Thyroid gland (tissue), 4 donors: ENCODE results near the gene PTGR1.

Experiments used
- POLR2A ChIP-seq, 2 donors: fragments of 450-650 bp; IDR thresholded peaks; one replicate each; pipeline ENCODE4 v1.6.1; 2017; ENCODE audit warnings: antibody characterized with exemption in 2 of 2, mild to moderate bottlenecking in 2 of 2, moderate library complexity in 1 of 2
- TF ChIP-seq, protein P1 (sequence below), 6 experiments: fragments of 200-600 bp in 3 of 6; fragments of 450-650 bp in 3 of 6; sonication (generic) in 3 of 6; IDR thresholded peaks; one replicate each; pipeline ENCODE4 v1.5.1; 2016 to 2019; ENCODE audit warnings: antibody characterized with exemption in 6 of 6, mild to moderate bottlenecking in 2 of 6, inconsistent platforms in 1 of 6, moderate library complexity in 1 of 6

GRCh38 chr9:111588846-111589245 is 10.6 kb downstream of the PTGR1 start:
- TF ChIP-seq, protein P1, sequence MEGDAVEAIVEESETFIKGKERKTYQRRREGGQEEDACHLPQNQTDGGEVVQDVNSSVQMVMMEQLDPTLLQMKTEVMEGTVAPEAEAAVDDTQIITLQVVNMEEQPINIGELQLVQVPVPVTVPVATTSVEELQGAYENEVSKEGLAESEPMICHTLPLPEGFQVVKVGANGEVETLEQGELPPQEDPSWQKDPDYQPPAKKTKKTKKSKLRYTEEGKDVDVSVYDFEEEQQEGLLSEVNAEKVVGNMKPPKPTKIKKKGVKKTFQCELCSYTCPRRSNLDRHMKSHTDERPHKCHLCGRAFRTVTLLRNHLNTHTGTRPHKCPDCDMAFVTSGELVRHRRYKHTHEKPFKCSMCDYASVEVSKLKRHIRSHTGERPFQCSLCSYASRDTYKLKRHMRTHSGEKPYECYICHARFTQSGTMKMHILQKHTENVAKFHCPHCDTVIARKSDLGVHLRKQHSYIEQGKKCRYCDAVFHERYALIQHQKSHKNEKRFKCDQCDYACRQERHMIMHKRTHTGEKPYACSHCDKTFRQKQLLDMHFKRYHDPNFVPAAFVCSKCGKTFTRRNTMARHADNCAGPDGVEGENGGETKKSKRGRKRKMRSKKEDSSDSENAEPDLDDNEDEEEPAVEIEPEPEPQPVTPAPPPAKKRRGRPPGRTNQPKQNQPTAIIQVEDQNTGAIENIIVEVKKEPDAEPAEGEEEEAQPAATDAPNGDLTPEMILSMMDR (IDR thresholded peaks at IDR 0.05): no peak
- TF ChIP-seq POLR2A (IDR thresholded peaks at IDR 0.05): no peak
